Stimulated activated effector memory CD8-positive, alpha-beta T cell treated with anti-CD3 and anti-CD28 coated beads, Interleukin-12 subunit alpha, Interleukin-12 subunit beta, amount 100 ng/mL, for 72 hours (primary cell): ENCODE results near the gene SMAD3.
A peak's percentile ranks its signal among the peaks of the same experiment; 100 is the strongest.

Experiments used
- ATAC-seq: fragments of 150-1000 bp; cut with Tn5 transposase; 2 replicates; pipeline ENCODE4 v1.10.0; 2021
- DNase-seq, 2 donors: peaks; one replicate each; pipeline ENCODE4 v3.0.0; 2021 to 2022; ENCODE audit warnings: low spot score in 2 of 2
- H3K27ac Mint-ChIP-seq: one replicate; pipeline ENCODE4 v1.8.0; 2022; ENCODE audit warnings: mild to moderate bottlenecking, mixed read lengths
- H3K36me3 Mint-ChIP-seq: one replicate; pipeline ENCODE4 v1.8.0; 2022; ENCODE audit warnings: mild to moderate bottlenecking, mixed read lengths
- H3K4me1 Mint-ChIP-seq: one replicate; pipeline ENCODE4 v1.8.0; 2022; ENCODE audit warnings: mixed read lengths
- H3K4me3 Mint-ChIP-seq: one replicate; pipeline ENCODE4 v1.8.0; 2022; ENCODE audit warnings: mild to moderate bottlenecking, mixed read lengths
- H3K9me3 Mint-ChIP-seq: one replicate; pipeline ENCODE4 v1.8.0; 2022; ENCODE audit warnings: mixed read lengths

The SMAD3 gene

GRCh38 chr15:67177752-67178151 lies 112.3 kb downstream of the SMAD3 start:
- H3K4me1 Mint-ChIP-seq = peaks cover 50% of the 10 kb centered on the region
- H3K9me3 Mint-ChIP-seq = no peaks in the 10 kb centered on the region
- DNase-seq = no peak
- no peak overlapping the region for H3K4me3 Mint-ChIP-seq
- no peak overlapping the region for H3K27ac Mint-ChIP-seq
- no peak for ATAC-seq
- peaks cover 74% of the 10 kb centered on the region for H3K36me3 Mint-ChIP-seq

- ATAC-seq (no peak), DNase-seq (no peak)
- peaks cover 40% of the 10 kb centered on the region for H3K4me1 Mint-ChIP-seq
- H3K36me3 Mint-ChIP-seq = peaks cover 74% of the 10 kb centered on the region
- no peaks in the 10 kb centered on the region for H3K9me3 Mint-ChIP-seq
- H3K4me3 Mint-ChIP-seq = no peak overlapping the region
- peak overlapping the region; percentile 91 for H3K27ac Mint-ChIP-seq
Measured at GRCh38 chr15:67178569-67179210, 113.3 kb downstream of the SMAD3 start.

GRCh38 chr15:67179411-67179995 lies 114.1 kb downstream of the SMAD3 start:
- Mint-ChIP-seq H3K4me3 (no peak overlapping the region), H3K27ac (peak overlapping the region; percentile 91), H3K4me1 (peaks cover 35% of the 10 kb centered on the region), H3K36me3 (peaks cover 75% of the 10 kb centered on the region), H3K9me3 (no peaks in the 10 kb centered on the region)
- DNase-seq (no peak), ATAC-seq (no peak)

GRCh38 chr15:67180035-67180434 lies 114.6 kb downstream of the SMAD3 start:
- peaks cover 35% of the 10 kb centered on the region for H3K4me1 Mint-ChIP-seq
- no peaks in the 10 kb centered on the region for H3K9me3 Mint-ChIP-seq
- peaks cover 75% of the 10 kb centered on the region for H3K36me3 Mint-ChIP-seq
- DNase-seq = no peak
- ATAC-seq = no peak
- H3K27ac Mint-ChIP-seq = peak overlapping the region; percentile 91
- H3K4me3 Mint-ChIP-seq = no peak overlapping the region

- H3K4me1 Mint-ChIP-seq = peaks cover 35% of the 10 kb centered on the region
- H3K27ac Mint-ChIP-seq = no peak overlapping the region
- H3K9me3 Mint-ChIP-seq = no peaks in the 10 kb centered on the region
- ATAC-seq = no peak
- H3K36me3 Mint-ChIP-seq = peaks cover 78% of the 10 kb centered on the region
- no peak for DNase-seq
- no peak overlapping the region for H3K4me3 Mint-ChIP-seq
Measured at GRCh38 chr15:67180514-67181191, 115.3 kb downstream of the SMAD3 start.

- Mint-ChIP-seq H3K9me3 (no peaks in the 10 kb centered on the region), H3K4me1 (peaks cover 35% of the 10 kb centered on the region), H3K27ac (no peak overlapping the region), H3K36me3 (peaks cover 78% of the 10 kb centered on the region), H3K4me3 (no peak overlapping the region)
- no peak for ATAC-seq
- no peak for DNase-seq
Measured at GRCh38 chr15:67181221-67181639, 115.8 kb downstream of the SMAD3 start.

- Mint-ChIP-seq H3K4me1 (peaks cover 39% of the 10 kb centered on the region), H3K27ac (peak overlapping the region; percentile 45), H3K36me3 (peaks cover 85% of the 10 kb centered on the region)
Measured at GRCh38 chr15:67183443-67184169, 118.2 kb downstream of the SMAD3 start.

GRCh38 chr15:67184208-67184925 lies 119.0 kb downstream of the SMAD3 start:
- DNase-seq (no peak), ATAC-seq (no peak)
- Mint-ChIP-seq H3K9me3 (no peaks in the 10 kb centered on the region), H3K4me3 (no peak overlapping the region), H3K36me3 (peaks cover 92% of the 10 kb centered on the region), H3K4me1 (peaks cover 38% of the 10 kb centered on the region), H3K27ac (peak overlapping the region; percentile 90)

More at GRCh38 chr15:67183443-67184169, 118.2 kb downstream of the SMAD3 start:
- ATAC-seq = no peak
- Mint-ChIP-seq H3K9me3 (no peaks in the 10 kb centered on the region), H3K4me3 (no peak overlapping the region)
- DNase-seq = no peak

- H3K4me1 Mint-ChIP-seq = peaks cover 31% of the 10 kb centered on the region
- peaks cover 93% of the 10 kb centered on the region for H3K36me3 Mint-ChIP-seq
- ATAC-seq = no peak
- H3K4me3 Mint-ChIP-seq = no peak overlapping the region
- H3K9me3 Mint-ChIP-seq = no peaks in the 10 kb centered on the region
- no peak for DNase-seq
- peak overlapping the region; percentile 90 for H3K27ac Mint-ChIP-seq
Measured at GRCh38 chr15:67185051-67185450, 119.6 kb downstream of the SMAD3 start.

GRCh38 chr15:67185621-67186225 lies 120.3 kb downstream of the SMAD3 start:
- H3K4me3 Mint-ChIP-seq = no peak overlapping the region
- H3K36me3 Mint-ChIP-seq = peaks cover 88% of the 10 kb centered on the region
- peaks cover 30% of the 10 kb centered on the region for H3K4me1 Mint-ChIP-seq
- H3K9me3 Mint-ChIP-seq = no peaks in the 10 kb centered on the region
- DNase-seq = no peak
- peak overlapping the region; percentile 90 for H3K27ac Mint-ChIP-seq
- peak; percentile 90 for ATAC-seq

GRCh38 chr15:67186226-67186649 lies 120.8 kb downstream of the SMAD3 start:
- H3K27ac Mint-ChIP-seq = peak overlapping the region; percentile 90
- peaks cover 93% of the 10 kb centered on the region for H3K36me3 Mint-ChIP-seq
- ATAC-seq = no peak
- no peak overlapping the region for H3K4me3 Mint-ChIP-seq
- no peaks in the 10 kb centered on the region for H3K9me3 Mint-ChIP-seq
- no peak for DNase-seq
- H3K4me1 Mint-ChIP-seq = peaks cover 30% of the 10 kb centered on the region

- no peaks in the 10 kb centered on the region for H3K9me3 Mint-ChIP-seq
- ATAC-seq (no peak), DNase-seq (no peak)
- peaks cover 31% of the 10 kb centered on the region for H3K4me1 Mint-ChIP-seq
- H3K27ac Mint-ChIP-seq = peak overlapping the region; percentile 90
- no peak overlapping the region for H3K4me3 Mint-ChIP-seq
- peaks cover 94% of the 10 kb centered on the region for H3K36me3 Mint-ChIP-seq
Measured at GRCh38 chr15:67186688-67187087, 121.3 kb downstream of the SMAD3 start.

- Mint-ChIP-seq H3K4me3 (no peak overlapping the region), H3K36me3 (peaks cover 94% of the 10 kb centered on the region), H3K9me3 (no peaks in the 10 kb centered on the region), H3K27ac (peak overlapping the region; percentile 90), H3K4me1 (peaks cover 38% of the 10 kb centered on the region)
- ATAC-seq = no peak
- DNase-seq = no peak
Measured at GRCh38 chr15:67187351-67187854, 122.0 kb downstream of the SMAD3 start.

GRCh38 chr15:67188551-67189218 lies 123.3 kb downstream of the SMAD3 start:
- peaks cover 93% of the 10 kb centered on the region for H3K36me3 Mint-ChIP-seq
- ATAC-seq (no peak), DNase-seq (no peak)
- no peak overlapping the region for H3K4me3 Mint-ChIP-seq
- H3K27ac Mint-ChIP-seq = peak overlapping the region; percentile 81
- no peaks in the 10 kb centered on the region for H3K9me3 Mint-ChIP-seq
- peaks cover 40% of the 10 kb centered on the region for H3K4me1 Mint-ChIP-seq
